Mesothelial cell of epicardium (in vitro differentiated cells): ENCODE data around the gene IGFBP3. TPM values are rescaled to one million over a fixed set of nuclear protein-coding genes. Genes with fewer than 3 reads are reported as not detected.

Experiments
- DNase-seq, 2 experiments: peaks; one replicate each; pipeline ENCODE4 v3.0.0; 2021; ENCODE audit warnings: low spot score in 2 of 2; ENCODE audit not compliant: unreplicated experiment in 2 of 2
- H3K27ac Mint-ChIP-seq: 2 replicates; pipeline ENCODE4 v1.8.0; 2021; ENCODE audit warnings: mixed read lengths
- H3K27me3 Mint-ChIP-seq: 2 replicates; pipeline ENCODE4 v1.8.0; 2021; ENCODE audit warnings: low read depth, mixed read lengths
- H3K36me3 Mint-ChIP-seq: 2 replicates; pipeline ENCODE4 v1.8.0; 2021; ENCODE audit warnings: mixed read lengths
- H3K4me1 Mint-ChIP-seq: 2 replicates; pipeline ENCODE4 v1.8.0; 2021; ENCODE audit warnings: mixed read lengths
- H3K4me3 Mint-ChIP-seq: 2 replicates; pipeline ENCODE4 v1.8.0; 2021; ENCODE audit warnings: mild to moderate bottlenecking, moderate library complexity, mixed read lengths
- H3K9me3 Mint-ChIP-seq: 2 replicates; pipeline ENCODE4 v1.8.0; 2021; ENCODE audit warnings: mixed read lengths
- total RNA-seq: library from RNA; stranded (reverse); gene quantifications from 3 replicates; pipeline ENCODE4 v1.2.1, GENCODE V29; 2021
- TF ChIP-seq, protein P1 (sequence below): fragments of 200-600 bp; sonication (generic); IDR thresholded peaks from one replicate; pipeline ENCODE4 v1.5.0; 2021; ENCODE audit warnings: antibody characterized with exemption; ENCODE audit not compliant: unreplicated experiment

Gene IGFBP3
- total RNA-seq, 1 donor from 2014 or later = 1,171 TPM

DNA sequence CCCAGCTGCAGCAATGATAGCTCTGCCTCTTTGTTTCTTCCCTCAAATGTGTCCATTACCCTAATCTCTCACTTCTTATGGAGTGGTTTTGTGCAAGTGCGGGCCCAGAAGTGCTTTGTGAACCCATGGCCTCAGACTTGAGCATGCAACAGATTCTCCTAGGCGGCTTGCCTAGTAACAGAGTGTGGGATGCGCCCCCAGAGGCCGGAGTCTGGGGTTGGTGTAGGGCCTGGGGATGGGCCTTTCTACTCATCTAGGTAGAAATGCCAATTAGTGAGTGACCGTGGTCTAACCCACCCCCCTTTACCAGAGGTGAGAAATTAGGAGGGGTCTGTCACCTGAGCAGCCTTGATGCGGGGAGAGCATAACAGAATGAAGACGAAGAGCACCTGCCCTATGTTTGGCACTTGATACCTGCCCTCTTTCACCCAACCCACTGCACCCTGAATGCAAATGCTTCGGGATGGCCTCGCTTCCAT, 39.8 kb downstream of the IGFBP3 start:
- TF ChIP-seq, protein P1, sequence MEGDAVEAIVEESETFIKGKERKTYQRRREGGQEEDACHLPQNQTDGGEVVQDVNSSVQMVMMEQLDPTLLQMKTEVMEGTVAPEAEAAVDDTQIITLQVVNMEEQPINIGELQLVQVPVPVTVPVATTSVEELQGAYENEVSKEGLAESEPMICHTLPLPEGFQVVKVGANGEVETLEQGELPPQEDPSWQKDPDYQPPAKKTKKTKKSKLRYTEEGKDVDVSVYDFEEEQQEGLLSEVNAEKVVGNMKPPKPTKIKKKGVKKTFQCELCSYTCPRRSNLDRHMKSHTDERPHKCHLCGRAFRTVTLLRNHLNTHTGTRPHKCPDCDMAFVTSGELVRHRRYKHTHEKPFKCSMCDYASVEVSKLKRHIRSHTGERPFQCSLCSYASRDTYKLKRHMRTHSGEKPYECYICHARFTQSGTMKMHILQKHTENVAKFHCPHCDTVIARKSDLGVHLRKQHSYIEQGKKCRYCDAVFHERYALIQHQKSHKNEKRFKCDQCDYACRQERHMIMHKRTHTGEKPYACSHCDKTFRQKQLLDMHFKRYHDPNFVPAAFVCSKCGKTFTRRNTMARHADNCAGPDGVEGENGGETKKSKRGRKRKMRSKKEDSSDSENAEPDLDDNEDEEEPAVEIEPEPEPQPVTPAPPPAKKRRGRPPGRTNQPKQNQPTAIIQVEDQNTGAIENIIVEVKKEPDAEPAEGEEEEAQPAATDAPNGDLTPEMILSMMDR = no peak
- Mint-ChIP-seq H3K36me3 (no peaks in the 10 kb centered on the region), H3K9me3 (peaks cover 19% of the 10 kb centered on the region), H3K4me3 (no peak overlapping the region), H3K27me3 (peaks cover 24% of the 10 kb centered on the region), H3K4me1 (no peaks in the 10 kb centered on the region), H3K27ac (no peak overlapping the region)
- no peak for DNase-seq

DNA sequence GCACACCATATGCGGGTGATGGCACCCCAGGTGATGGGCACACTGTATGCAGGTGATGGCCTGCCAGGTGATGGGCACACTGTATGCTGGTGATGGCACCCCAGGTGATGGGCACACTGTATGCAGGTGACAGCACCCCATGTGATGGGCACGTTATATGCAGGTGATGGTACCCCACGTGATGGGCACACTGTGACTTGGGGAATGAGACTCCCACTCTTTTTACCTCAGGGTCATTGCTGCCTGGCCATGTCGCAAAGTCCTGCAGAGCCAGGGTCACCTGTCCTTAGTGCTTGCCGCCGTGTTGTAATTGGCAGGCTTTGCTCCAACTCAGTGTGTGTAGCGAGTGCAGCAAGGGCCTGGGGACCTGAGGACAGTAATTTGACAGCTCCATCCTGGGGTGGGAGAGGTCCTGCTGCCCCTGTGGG, 40.6 kb downstream of the IGFBP3 start:
- H3K36me3 Mint-ChIP-seq = no peaks in the 10 kb centered on the region
- H3K9me3 Mint-ChIP-seq = peaks cover 19% of the 10 kb centered on the region
- peaks cover 18% of the 10 kb centered on the region for H3K27me3 Mint-ChIP-seq
- no peak for DNase-seq
- no peaks in the 10 kb centered on the region for H3K4me1 Mint-ChIP-seq
- no peak overlapping the region for H3K27ac Mint-ChIP-seq
- TF ChIP-seq, protein P1 = no peak
- H3K4me3 Mint-ChIP-seq = no peak overlapping the region

DNA sequence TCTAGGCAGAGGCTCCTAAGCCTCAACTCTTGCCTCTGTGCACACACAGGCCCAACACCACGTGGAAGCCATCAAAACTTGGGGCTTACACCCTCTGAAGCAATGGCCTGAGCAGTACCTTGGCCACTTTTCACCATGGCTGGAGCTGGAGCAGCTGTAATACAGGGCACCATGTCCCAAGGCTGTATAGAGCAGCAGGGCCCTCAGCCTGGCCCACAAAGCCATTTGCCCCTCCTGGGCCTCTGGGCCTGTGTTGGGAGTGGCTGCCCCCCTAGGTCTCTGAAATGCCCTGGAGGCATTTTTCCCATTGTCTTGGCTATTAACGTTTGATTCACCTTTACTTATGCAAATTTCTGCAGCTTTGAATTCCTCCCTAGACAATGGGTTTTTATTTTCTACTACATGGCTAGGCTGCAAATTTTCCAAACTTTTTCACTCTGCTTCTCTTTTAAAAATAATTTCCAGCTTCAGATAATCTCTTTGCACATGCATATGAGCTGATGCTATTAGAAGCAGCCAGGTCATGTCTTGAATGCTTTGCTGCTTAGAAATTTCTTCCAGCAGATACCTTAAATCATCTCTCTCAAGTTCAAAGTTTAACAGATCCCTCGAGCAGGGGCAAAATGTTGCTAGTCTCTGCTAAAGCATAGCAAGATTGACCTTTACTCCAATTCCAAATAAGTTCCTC, 42.5 kb downstream of the IGFBP3 start:
- Mint-ChIP-seq H3K4me3 (no peak overlapping the region), H3K27me3 (peaks cover 6% of the 10 kb centered on the region), H3K27ac (no peak overlapping the region), H3K36me3 (no peaks in the 10 kb centered on the region), H3K4me1 (no peaks in the 10 kb centered on the region), H3K9me3 (peaks cover 19% of the 10 kb centered on the region)
- no peak for DNase-seq
- TF ChIP-seq, protein P1 = no peak

DNA sequence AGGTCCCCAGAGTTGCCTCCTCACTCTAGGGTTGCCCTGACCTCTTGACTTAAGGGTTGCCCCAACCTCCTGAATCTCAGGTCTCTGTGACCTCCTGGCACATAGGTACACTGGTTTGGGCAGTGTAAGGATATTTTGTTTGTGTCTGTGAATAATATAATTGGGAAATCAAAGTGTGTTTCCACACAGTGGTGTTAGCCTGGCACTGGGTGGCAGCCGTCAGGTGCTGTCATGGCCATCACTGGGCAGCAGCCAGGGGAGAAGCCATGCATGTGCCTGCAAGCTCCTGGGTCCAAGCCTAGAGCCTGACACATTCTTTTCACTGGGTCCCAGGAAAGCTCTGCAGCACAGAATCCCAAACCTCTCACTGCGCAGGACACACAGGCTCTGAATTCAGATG, 44.6 kb downstream of the IGFBP3 start:
- Mint-ChIP-seq H3K27ac (no peak overlapping the region), H3K4me1 (no peaks in the 10 kb centered on the region), H3K36me3 (no peaks in the 10 kb centered on the region), H3K4me3 (no peak overlapping the region), H3K27me3 (no peaks in the 10 kb centered on the region), H3K9me3 (peaks cover 19% of the 10 kb centered on the region)
- DNase-seq = no peak
- TF ChIP-seq, protein P1 = no peak

DNA sequence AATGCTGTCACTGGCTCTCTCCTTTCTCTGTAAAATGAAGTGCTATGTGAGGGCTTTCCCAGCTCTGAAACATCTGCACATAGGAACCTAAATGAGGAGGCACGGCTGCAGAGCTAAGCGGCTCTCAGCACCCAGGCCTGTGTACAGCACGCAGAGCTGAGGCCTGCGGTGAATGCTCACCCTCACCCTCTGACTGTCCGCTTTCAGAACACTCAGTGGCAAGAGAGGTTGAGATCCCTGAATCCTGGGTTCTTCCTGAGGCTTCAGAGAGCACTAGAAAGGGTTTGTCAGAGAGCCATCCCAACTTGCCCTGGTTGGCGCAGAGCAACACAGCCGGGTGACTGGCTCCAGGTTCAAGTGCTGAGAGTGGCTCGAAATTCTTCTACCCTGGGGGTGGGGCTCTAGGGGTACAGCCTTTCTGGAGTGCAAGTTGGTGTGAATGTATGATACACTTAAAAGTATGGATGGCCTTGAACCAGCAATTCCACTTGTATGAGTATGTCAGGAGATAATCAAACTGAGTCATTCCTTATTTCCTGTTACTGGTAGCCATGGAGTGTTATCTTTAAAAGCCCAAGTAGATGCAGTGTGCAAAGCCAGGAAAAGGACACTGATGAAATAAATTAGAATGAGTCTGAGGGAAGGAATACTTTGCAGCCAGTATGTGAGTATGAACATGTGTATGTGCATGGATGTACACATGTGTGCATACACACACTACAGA, 46.5 kb downstream of the IGFBP3 start:
- no peaks in the 10 kb centered on the region for H3K27me3 Mint-ChIP-seq
- TF ChIP-seq, protein P1 = no peak
- H3K4me1 Mint-ChIP-seq = peaks cover 3% of the 10 kb centered on the region
- H3K27ac Mint-ChIP-seq = no peak overlapping the region
- no peak for DNase-seq
- no peaks in the 10 kb centered on the region for H3K36me3 Mint-ChIP-seq
- H3K9me3 Mint-ChIP-seq = peaks cover 19% of the 10 kb centered on the region
- no peak overlapping the region for H3K4me3 Mint-ChIP-seq
